Panc1 (cell line): ENCODE results near the gene CELA1. TPM values are rescaled to one million over a fixed set of nuclear protein-coding genes. Genes with fewer than 3 reads are reported as not detected.

Experiments
- ATAC-seq: fragments of 200-7000 bp; cut with Tn5 transposase; 2 replicates; pipeline ENCODE4 v1.9.1; 2020; ENCODE audit warnings: mild to moderate bottlenecking, moderate library complexity
- BruUV-seq: library from RNA; stranded (reverse); fragments of 400-500 nt; replicated peaks from 2 replicates; lab custom pipeline; 2021; lab: Mats Ljungman, UMichigan
- CTCF ChIA-PET: fragments of 300-600 bp; sonication (Branson Sonifier 250); formaldehyde crosslinking; loops from one replicate; lab custom pipeline; 2022; ENCODE audit warnings: antibody characterized with exemption; lab: Charles Lee
- POLR2A ChIA-PET: fragments of 300-600 bp; sonication (Branson Sonifier 250); formaldehyde crosslinking; loops from one replicate; lab custom pipeline; 2022; ENCODE audit warnings: antibody characterized with exemption; lab: Charles Lee
- DNase-seq: peaks from one replicate; pipeline ENCODE4 v3.0.0-alpha.2; 2010; ENCODE audit warnings: low read depth, low spot score
- H3K27ac ChIP-seq: 2 replicates; pipeline ENCODE4 v1.5.1; 2011; ENCODE audit warnings: mild to moderate bottlenecking, low read length, inconsistent platforms
- H3K27me3 ChIP-seq: fragments of 200-500 bp; sonication (Bioruptor generic); 2 replicates; pipeline ENCODE4 v1.6.0; 2014; ENCODE audit warnings: low read length, inconsistent platforms; ENCODE audit not compliant: control insufficient read depth, insufficient read depth
- H3K36me3 ChIP-seq: fragments of 200-500 bp; sonication (Bioruptor generic); 2 replicates; pipeline ENCODE4 v1.5.1; 2014; ENCODE audit warnings: inconsistent platforms, mild to moderate bottlenecking, low read length, moderate library complexity; ENCODE audit not compliant: control insufficient read depth, insufficient read depth
- H3K4me1 ChIP-seq: 2 replicates; pipeline ENCODE4 v1.5.1; 2011; ENCODE audit warnings: inconsistent platforms, mild to moderate bottlenecking, low read length, moderate library complexity; ENCODE audit not compliant: control insufficient read depth, insufficient read depth
- H3K4me3 ChIP-seq, 2 experiments: 2 replicates each; pipeline ENCODE4 v1.5.1; 2011 to 2012; ENCODE audit warnings: low read depth in 2 of 2, low read length in 2 of 2, mild to moderate bottlenecking in 2 of 2, inconsistent platforms in 1 of 2, moderate library complexity in 1 of 2
- H3K9me3 ChIP-seq: fragments of 200-500 bp; sonication (Bioruptor generic); 2 replicates; pipeline ENCODE4 v1.5.1; 2014; ENCODE audit warnings: low read depth, mild to moderate bottlenecking, inconsistent platforms, low read length, moderate library complexity; ENCODE audit not compliant: control insufficient read depth, insufficient read depth
- CTCF ChIP-seq: fragments of 450-650 bp; IDR thresholded peaks from 2 replicates; pipeline ENCODE4 v1.5.1; 2017; ENCODE audit warnings: mild to moderate bottlenecking
- POLR2AphosphoS5 ChIP-seq: IDR thresholded peaks from 2 replicates; pipeline ENCODE4 v1.6.1; 2012; ENCODE audit warnings: mild to moderate bottlenecking, low read depth, low read length, moderate library complexity
- REST ChIP-seq, 2 experiments: IDR thresholded peaks; 2 replicates each; pipeline ENCODE4 v1.6.1; 2011 to 2012; ENCODE audit warnings: low read depth in 2 of 2, control low read depth in 1 of 2, low read length in 1 of 2, mild to moderate bottlenecking in 1 of 2, moderate library complexity in 1 of 2; ENCODE audit not compliant: insufficient read depth in 1 of 2
- SIN3A ChIP-seq: IDR thresholded peaks from 2 replicates; pipeline ENCODE4 v1.6.1; 2012; ENCODE audit warnings: low read depth, mild to moderate bottlenecking, low read length, moderate library complexity, borderline replicate concordance; ENCODE audit not compliant: insufficient read depth
- TCF7L2 ChIP-seq: IDR thresholded peaks from 2 replicates; pipeline ENCODE4 v1.6.1; 2011; ENCODE audit warnings: mild to moderate bottlenecking, low read depth, low read length, inconsistent platforms
- in situ Hi-C: cut with HindIII; loops from 2 replicates; pipeline ENCODE4 v1.10.0; 2016; ENCODE audit warnings: low sequenced_read_pairs, low pct_unique_long_range_greater_than_20kb
- intact Hi-C: fragments of 100-400 bp; cut with micrococcal nuclease; formaldehyde crosslinking; loops from one replicate; pipeline ENCODE4 v1.10.0; 2022; ENCODE audit not compliant: unreplicated experiment
- total RNA-seq: library from RNA; stranded (reverse); gene quantifications from one replicate; pipeline ENCODE4 v1.2.1, GENCODE V29; 2021; ENCODE audit not compliant: unreplicated experiment

The CELA1 gene
- total RNA-seq, 1 experiment from 2014 or later, result not detected

- intact Hi-C loops, result no loop called here
- BruUV-seq, result no TSS peak
- CTCF ChIA-PET, result no interaction called here
Observed at GRCh38 chr12:51382173-51382572, 35.7 kb upstream of the CELA1 start.

GRCh38 chr12:51381226-51382079 is 35.0 kb upstream of the CELA1 start:
- no peak overlapping the region for H3K4me3 ChIP-seq
- H3K27me3 ChIP-seq, result no peaks in the 10 kb centered on the region
- no peak for ATAC-seq
- H3K9me3 ChIP-seq, result no peaks in the 10 kb centered on the region
- H3K27ac ChIP-seq, result no peak overlapping the region
- CTCF ChIA-PET, result no interaction called here
- no peak for DNase-seq
- H3K4me1 ChIP-seq, result no peaks in the 10 kb centered on the region
- intact Hi-C loops, result no loop called here
- in situ Hi-C loops, result no loop called here
- no TSS peak for BruUV-seq
- H3K36me3 ChIP-seq, result no peaks in the 10 kb centered on the region
- POLR2A ChIA-PET, result interaction anchor here (0.6 kb wide), 1 partner anchor 105 kb away, joined by 6 read pairs; no protein-coding TSS in a partner anchor
- no peak for TF ChIP-seq REST (IDR thresholded peaks at IDR 0.05; ENCODE audit: insufficient read depth in 1 of 2, low read depth in 2 of 2, low read length in 1 of 2)
- TF ChIP-seq TCF7L2, result no peak
- no peak for TF ChIP-seq SIN3A
- no peak for TF ChIP-seq POLR2AphosphoS5

More at GRCh38 chr12:51382173-51382572, 35.7 kb upstream of the CELA1 start:
- DNase-seq (no peak), ATAC-seq (0 out of 2 replicates have a peak, but pooled peaks have one; percentile 17)
- Histone ChIP-seq H3K27ac (no peak overlapping the region), H3K36me3 (no peaks in the 10 kb centered on the region), H3K4me1 (no peaks in the 10 kb centered on the region), H3K4me3 (no peak overlapping the region), H3K27me3 (no peaks in the 10 kb centered on the region), H3K9me3 (no peaks in the 10 kb centered on the region)
- in situ Hi-C loops, result no loop called here
- TF ChIP-seq TCF7L2 (no peak), SIN3A (no peak), CTCF (no peak), REST (IDR thresholded peaks at IDR 0.05; ENCODE audit: insufficient read depth in 1 of 2, low read depth in 2 of 2, low read length in 1 of 2) (no peak), POLR2AphosphoS5 (no peak)
- POLR2A ChIA-PET, result no interaction called here
